ENCODE measurements around the gene AOAH. TPM values are rescaled to one million over a fixed set of nuclear protein-coding genes. Genes with fewer than 3 reads are reported as not detected.

The AOAH gene
- total and polyA plus RNA-seq, 2 of the 4 experiments (the other 2 are of a cell fraction): not detected

DNA sequence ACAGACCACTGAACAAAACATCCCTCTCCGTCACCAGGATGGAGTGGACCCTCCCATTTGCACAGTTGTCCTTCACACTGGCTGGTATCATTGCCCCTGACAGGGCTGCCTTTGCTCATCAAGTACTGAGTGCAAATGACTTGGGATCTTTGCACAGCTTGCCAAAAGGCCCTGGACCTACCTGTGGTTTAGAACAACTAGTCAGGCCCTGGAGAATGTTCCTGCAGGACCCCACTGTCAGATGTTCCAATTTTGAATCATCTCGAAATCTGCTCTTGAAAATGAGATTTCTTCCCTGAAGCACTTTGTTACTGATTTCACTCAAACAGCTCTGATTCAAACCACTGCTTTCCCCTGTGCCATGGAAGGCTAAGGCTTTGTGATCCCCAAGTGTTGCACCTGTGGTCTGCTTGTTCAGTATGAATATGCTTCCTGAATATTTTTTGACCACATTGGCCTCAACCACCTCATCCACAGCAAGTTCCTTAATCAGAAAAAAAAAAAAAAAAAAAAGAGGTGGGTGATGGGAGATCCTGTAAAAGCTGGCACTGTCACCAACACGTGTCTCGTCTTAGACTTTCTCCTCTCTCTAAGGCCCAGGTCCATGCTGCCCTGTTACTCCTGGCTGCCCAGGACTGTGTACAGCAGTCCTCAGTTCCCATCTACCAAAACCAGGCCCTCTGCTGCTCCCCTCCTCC, 2.7 kb upstream of the AOAH start:
- Histone ChIP-seq H3K27ac (ENCODE audit: insufficient read depth, low read length) (no peak overlapping the region), H3K4me3 (ENCODE audit: insufficient read depth, low read depth, low read length) (no peak overlapping the region), H2BK15ac (ENCODE audit: low read depth, low read length) (no peak overlapping the region), H3K4me1 (ENCODE audit: control insufficient read depth, insufficient read depth, low read length) (no peaks in the 10 kb centered on the region), H3K4ac (ENCODE audit: low read depth, low read length) (no peak overlapping the region), H4K8ac (ENCODE audit: low read depth in 2 of 2, low read length in 2 of 2) (no peak overlapping the region), H3K27me3 (ENCODE audit: control insufficient read depth, insufficient read depth, low read length) (no peaks in the 10 kb centered on the region), H4K5ac (ENCODE audit: low read depth, low read length) (no peak overlapping the region), H2AK9ac (replicated peaks; ENCODE audit: low read depth, low read length, poor library complexity) (no peak overlapping the region), H4K91ac (ENCODE audit: insufficient read depth, low read depth, low read length) (no peak overlapping the region), H3K4me2 (ENCODE audit: low read depth, low read length) (no peak overlapping the region), H2AFZ (replicated peaks; ENCODE audit: low read length, poor library complexity) (no peak overlapping the region), H2AK5ac (ENCODE audit: low read depth, low read length) (no peak overlapping the region), H3K79me1 (ENCODE audit: low read depth in 1 of 2, low read length in 2 of 2) (no peaks in the 10 kb centered on the region), H3K56ac (ENCODE audit: extremely low read depth, insufficient read depth, low read length) (no peak overlapping the region), H2BK5ac (ENCODE audit: low read depth, low read length, poor library complexity, severe bottlenecking) (no peak overlapping the region), H2BK120ac (ENCODE audit: low read depth, low read length) (no peak overlapping the region), H3K9me3 (ENCODE audit: control insufficient read depth, insufficient read depth, low read length) (no peaks in the 10 kb centered on the region), H3K9me1 (ENCODE audit: insufficient read depth, low read length) (no peaks in the 10 kb centered on the region), H2BK20ac (ENCODE audit: low read depth, low read length) (no peak overlapping the region), H3K36me3 (ENCODE audit: control insufficient read depth, insufficient read depth, low read length) (no peaks in the 10 kb centered on the region), H3K23ac (ENCODE audit: low read depth, low read length) (no peak overlapping the region), H3K18ac (ENCODE audit: low read depth, low read length) (no peak overlapping the region), H3K14ac (replicated peaks; ENCODE audit: low read depth, low read length) (no peak overlapping the region), H4K20me1 (ENCODE audit: insufficient read depth, low read length) (no peaks in the 10 kb centered on the region), H3K9ac (ENCODE audit: low read depth, low read length) (no peak overlapping the region)
- no CpG with 5 or more reads among the region's 4 CpGs for WGBS, 2 experiments (ENCODE audit: extremely low coverage in 2 of 2, insufficient read length in 1 of 2)
- ATAC-seq (ENCODE audit: low read depth) (no peak), DNase-seq (no peak)
- TF ChIP-seq, protein P1, sequence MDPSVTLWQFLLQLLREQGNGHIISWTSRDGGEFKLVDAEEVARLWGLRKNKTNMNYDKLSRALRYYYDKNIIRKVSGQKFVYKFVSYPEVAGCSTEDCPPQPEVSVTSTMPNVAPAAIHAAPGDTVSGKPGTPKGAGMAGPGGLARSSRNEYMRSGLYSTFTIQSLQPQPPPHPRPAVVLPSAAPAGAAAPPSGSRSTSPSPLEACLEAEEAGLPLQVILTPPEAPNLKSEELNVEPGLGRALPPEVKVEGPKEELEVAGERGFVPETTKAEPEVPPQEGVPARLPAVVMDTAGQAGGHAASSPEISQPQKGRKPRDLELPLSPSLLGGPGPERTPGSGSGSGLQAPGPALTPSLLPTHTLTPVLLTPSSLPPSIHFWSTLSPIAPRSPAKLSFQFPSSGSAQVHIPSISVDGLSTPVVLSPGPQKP (IDR thresholded peaks at IDR 0.05; ENCODE audit: borderline replicate concordance, low read depth, low read length): no peak
- TF ChIP-seq, protein P2, sequence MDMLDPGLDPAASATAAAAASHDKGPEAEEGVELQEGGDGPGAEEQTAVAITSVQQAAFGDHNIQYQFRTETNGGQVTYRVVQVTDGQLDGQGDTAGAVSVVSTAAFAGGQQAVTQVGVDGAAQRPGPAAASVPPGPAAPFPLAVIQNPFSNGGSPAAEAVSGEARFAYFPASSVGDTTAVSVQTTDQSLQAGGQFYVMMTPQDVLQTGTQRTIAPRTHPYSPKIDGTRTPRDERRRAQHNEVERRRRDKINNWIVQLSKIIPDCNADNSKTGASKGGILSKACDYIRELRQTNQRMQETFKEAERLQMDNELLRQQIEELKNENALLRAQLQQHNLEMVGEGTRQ (IDR thresholded peaks at IDR 0.05; ENCODE audit: low read depth, low read length): no peak
- no peak for TF ChIP-seq RCOR1 (IDR thresholded peaks at IDR 0.05; ENCODE audit: insufficient replicate concordance, low read length)
- no peak for TF ChIP-seq RFX5 (IDR thresholded peaks at IDR 0.05; ENCODE audit: low read depth, low read length)
- TF ChIP-seq NFE2L2 (IDR thresholded peaks at IDR 0.05; ENCODE audit: low read depth, low read length): no peak
- in situ Hi-C loops (cut with MboI; ENCODE audit: low sequenced_read_pairs): no loop called here
- intact Hi-C loops (cut with micrococcal nuclease): no loop called here
- ChIA-PET POLR2A (ENCODE audit: unreplicated experiment) (no interaction called here), CTCF (no interaction called here)
- no TSS peak for BruUV-seq (replicated peaks)
- dilution Hi-C loops (cut with HindIII; ENCODE audit: low sequenced_read_pairs, unreplicated experiment): no loop called here

All from IMR-90 (cell line).